Loucy (cell line): ENCODE data around the gene ABHD5.

Experiments used
- CTCF ChIP-seq: fragments of 200-600 bp; sonication (generic); conservative IDR thresholded peaks from 2 replicates; pipeline ENCODE4 v1.5.1; 2014; ENCODE audit warnings: mild to moderate bottlenecking, antibody characterized with exemption, low read length
- EZH2phosphoT487 ChIP-seq: fragments of 200-600 bp; IDR thresholded peaks from 2 replicates; pipeline ENCODE4 v1.6.1; 2018; ENCODE audit warnings: antibody characterized with exemption, mild to moderate bottlenecking, moderate library complexity, borderline replicate concordance

- TF ChIP-seq CTCF (no peak), EZH2phosphoT487 (no peak)
Observed at GRCh38 chr3:43689766-43690399, 855 bp upstream of the ABHD5 start.
